Measurements from ENCODE around the gene TBRG1.

Gene TBRG1

GRCh38 chr11:124618863-124619262 lies 3.8 kb upstream of the TBRG1 start:
- no peak for DNase-seq

GRCh38 chr11:124623861-124624525 lies 1.3 kb downstream of the TBRG1 start:
- no peak for DNase-seq

- no peak for DNase-seq
Measured at GRCh38 chr11:124625504-124626168, 3.0 kb downstream of the TBRG1 start.

GRCh38 chr11:124627546-124627945 lies 4.9 kb downstream of the TBRG1 start:
- DNase-seq: no peak

- DNase-seq: no peak
Measured at GRCh38 chr11:124629961-124630360, 7.3 kb downstream of the TBRG1 start.

GRCh38 chr11:124633355-124633754 lies 10.7 kb downstream of the TBRG1 start:
- no peak for DNase-seq

GRCh38 chr11:124635932-124636331 lies 13.3 kb downstream of the TBRG1 start:
- DNase-seq: no peak

GRCh38 chr11:124638500-124638899 lies 15.8 kb downstream of the TBRG1 start:
- DNase-seq: no peak

GRCh38 chr11:124639186-124639585 lies 16.5 kb downstream of the TBRG1 start:
- no peak for DNase-seq

- DNase-seq: no peak
Measured at GRCh38 chr11:124640666-124641065, 18.0 kb downstream of the TBRG1 start.

- DNase-seq: no peak
Measured at GRCh38 chr11:124642628-124643027, 20.0 kb downstream of the TBRG1 start.

GRCh38 chr11:124643042-124643604 lies 20.5 kb downstream of the TBRG1 start:
- DNase-seq: no peak

GRCh38 chr11:124643605-124644425 lies 21.2 kb downstream of the TBRG1 start:
- no peak for DNase-seq

GRCh38 chr11:124644426-124645280 lies 22.0 kb downstream of the TBRG1 start:
- peak; percentile 45 for DNase-seq

- DNase-seq: no peak
Measured at GRCh38 chr11:124646148-124646547, 23.5 kb downstream of the TBRG1 start.

- DNase-seq: no peak
Measured at GRCh38 chr11:124648610-124649009, 25.9 kb downstream of the TBRG1 start.

- no peak for DNase-seq
Measured at GRCh38 chr11:124656774-124657630, 34.3 kb downstream of the TBRG1 start.

GRCh38 chr11:124657904-124658303 lies 35.2 kb downstream of the TBRG1 start:
- DNase-seq: no peak

- DNase-seq: no peak
Measured at GRCh38 chr11:124658501-124658900, 35.8 kb downstream of the TBRG1 start.

- no peak for DNase-seq
Measured at GRCh38 chr11:124658986-124659385, 36.3 kb downstream of the TBRG1 start.

GRCh38 chr11:124661553-124661952 lies 38.9 kb downstream of the TBRG1 start:
- no peak for DNase-seq

GRCh38 chr11:124662106-124662505 lies 39.4 kb downstream of the TBRG1 start:
- DNase-seq: no peak
